RWPE2 (cell line): ENCODE measurements around the gene GTPBP1.
A peak's percentile ranks its signal among the peaks of the same experiment; 100 is the strongest.

Experiments
- ATAC-seq: fragments of 200-7000 bp; cut with Tn5 transposase; 3 replicates; pipeline ENCODE4 v1.9.1; 2021; ENCODE audit warnings: low read depth
- DNase-seq: peaks from one replicate; pipeline ENCODE4 v3.0.0-alpha.2; 2020; ENCODE audit warnings: low spot score
- H3K27ac ChIP-seq: fragments of 450-650 bp; 2 replicates; pipeline ENCODE4 v1.5.1; 2017; ENCODE audit warnings: mild to moderate bottlenecking; ENCODE audit not compliant: poor library complexity, severe bottlenecking
- H3K27me3 ChIP-seq: fragments of 250-450 bp; sonication (Bioruptor Pico); 2 replicates; pipeline ENCODE4 v1.5.1; 2021; ENCODE audit warnings: mild to moderate bottlenecking, moderate library complexity; ENCODE audit not compliant: insufficient read depth, poor library complexity, severe bottlenecking
- H3K36me3 ChIP-seq: fragments of 250-450 bp; sonication (Bioruptor Pico); 2 replicates; pipeline ENCODE4 v1.5.1; 2020; ENCODE audit warnings: low read depth, mild to moderate bottlenecking, moderate library complexity
- H3K4me1 ChIP-seq: fragments of 250-450 bp; sonication (Bioruptor Pico); 2 replicates; pipeline ENCODE4 v1.5.1; 2021; ENCODE audit warnings: mild to moderate bottlenecking, moderate library complexity; ENCODE audit not compliant: insufficient read depth, poor library complexity, severe bottlenecking
- H3K4me3 ChIP-seq: fragments of 250-450 bp; sonication (Bioruptor Pico); 2 replicates; pipeline ENCODE4 v1.5.1; 2021; ENCODE audit warnings: mild to moderate bottlenecking, moderate library complexity; ENCODE audit not compliant: severe bottlenecking
- H3K9me3 ChIP-seq: fragments of 250-450 bp; sonication (Bioruptor Pico); 2 replicates; pipeline ENCODE4 v1.5.1; 2021; ENCODE audit warnings: mild to moderate bottlenecking, moderate library complexity; ENCODE audit not compliant: severe bottlenecking
- TF ChIP-seq, protein P1 (sequence below): fragments of 450-650 bp; IDR thresholded peaks from one replicate; pipeline ENCODE4 v1.5.1; 2017; ENCODE audit warnings: mild to moderate bottlenecking, moderate library complexity; ENCODE audit not compliant: poor library complexity, severe bottlenecking

Gene GTPBP1

DNA sequence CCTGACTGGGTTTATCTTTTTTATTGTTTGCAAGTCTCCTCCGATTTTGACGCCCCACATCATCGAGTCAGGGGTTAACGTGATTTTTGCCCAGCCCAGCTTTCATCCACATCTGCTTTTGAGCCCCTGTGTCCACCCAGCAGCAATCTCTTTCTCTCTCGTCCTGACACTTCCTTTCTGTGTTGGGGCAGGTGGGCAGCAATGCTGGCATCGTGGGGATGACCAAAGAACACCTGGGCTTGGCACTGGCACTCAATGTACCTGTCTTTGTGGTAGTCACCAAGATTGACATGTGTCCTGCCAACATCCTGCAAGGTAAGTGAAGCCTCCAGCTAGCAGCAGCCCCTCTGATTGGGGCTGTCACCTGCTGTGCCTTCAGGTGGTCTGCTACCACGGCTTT is 15.8 kb downstream of the GTPBP1 start:
- Histone ChIP-seq H3K27me3 (no peaks in the 10 kb centered on the region), H3K4me3 (no peak overlapping the region), H3K4me1 (peaks cover 11% of the 10 kb centered on the region), H3K36me3 (peaks cover 89% of the 10 kb centered on the region), H3K9me3 (no peaks in the 10 kb centered on the region), H3K27ac (no peak overlapping the region)
- ATAC-seq (no peak), DNase-seq (no peak)
- TF ChIP-seq, protein P1, sequence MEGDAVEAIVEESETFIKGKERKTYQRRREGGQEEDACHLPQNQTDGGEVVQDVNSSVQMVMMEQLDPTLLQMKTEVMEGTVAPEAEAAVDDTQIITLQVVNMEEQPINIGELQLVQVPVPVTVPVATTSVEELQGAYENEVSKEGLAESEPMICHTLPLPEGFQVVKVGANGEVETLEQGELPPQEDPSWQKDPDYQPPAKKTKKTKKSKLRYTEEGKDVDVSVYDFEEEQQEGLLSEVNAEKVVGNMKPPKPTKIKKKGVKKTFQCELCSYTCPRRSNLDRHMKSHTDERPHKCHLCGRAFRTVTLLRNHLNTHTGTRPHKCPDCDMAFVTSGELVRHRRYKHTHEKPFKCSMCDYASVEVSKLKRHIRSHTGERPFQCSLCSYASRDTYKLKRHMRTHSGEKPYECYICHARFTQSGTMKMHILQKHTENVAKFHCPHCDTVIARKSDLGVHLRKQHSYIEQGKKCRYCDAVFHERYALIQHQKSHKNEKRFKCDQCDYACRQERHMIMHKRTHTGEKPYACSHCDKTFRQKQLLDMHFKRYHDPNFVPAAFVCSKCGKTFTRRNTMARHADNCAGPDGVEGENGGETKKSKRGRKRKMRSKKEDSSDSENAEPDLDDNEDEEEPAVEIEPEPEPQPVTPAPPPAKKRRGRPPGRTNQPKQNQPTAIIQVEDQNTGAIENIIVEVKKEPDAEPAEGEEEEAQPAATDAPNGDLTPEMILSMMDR: no peak

DNA sequence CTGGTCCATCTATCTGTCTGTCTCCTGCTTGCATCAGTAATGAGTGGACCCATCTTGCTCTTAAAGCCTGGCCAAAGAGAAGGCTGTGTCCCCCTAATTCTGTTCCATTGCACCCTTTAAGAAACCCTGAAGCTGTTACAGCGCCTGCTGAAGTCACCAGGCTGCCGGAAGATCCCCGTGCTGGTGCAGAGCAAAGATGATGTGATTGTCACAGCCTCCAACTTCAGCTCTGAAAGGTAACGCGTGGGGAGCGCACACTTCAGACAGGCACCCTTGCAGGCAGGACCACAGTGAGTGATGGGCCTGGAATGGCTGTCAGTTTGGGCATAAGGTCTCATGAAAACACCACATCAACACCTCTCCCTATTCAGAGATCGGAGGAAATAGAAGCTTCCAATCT is 18.4 kb downstream of the GTPBP1 start:
- Histone ChIP-seq H3K9me3 (no peaks in the 10 kb centered on the region), H3K27me3 (no peaks in the 10 kb centered on the region), H3K4me1 (no peaks in the 10 kb centered on the region), H3K4me3 (no peak overlapping the region), H3K36me3 (peaks cover 96% of the 10 kb centered on the region), H3K27ac (no peak overlapping the region)
- ATAC-seq (no peak), DNase-seq (no peak)
- TF ChIP-seq, protein P1: no peak

DNA sequence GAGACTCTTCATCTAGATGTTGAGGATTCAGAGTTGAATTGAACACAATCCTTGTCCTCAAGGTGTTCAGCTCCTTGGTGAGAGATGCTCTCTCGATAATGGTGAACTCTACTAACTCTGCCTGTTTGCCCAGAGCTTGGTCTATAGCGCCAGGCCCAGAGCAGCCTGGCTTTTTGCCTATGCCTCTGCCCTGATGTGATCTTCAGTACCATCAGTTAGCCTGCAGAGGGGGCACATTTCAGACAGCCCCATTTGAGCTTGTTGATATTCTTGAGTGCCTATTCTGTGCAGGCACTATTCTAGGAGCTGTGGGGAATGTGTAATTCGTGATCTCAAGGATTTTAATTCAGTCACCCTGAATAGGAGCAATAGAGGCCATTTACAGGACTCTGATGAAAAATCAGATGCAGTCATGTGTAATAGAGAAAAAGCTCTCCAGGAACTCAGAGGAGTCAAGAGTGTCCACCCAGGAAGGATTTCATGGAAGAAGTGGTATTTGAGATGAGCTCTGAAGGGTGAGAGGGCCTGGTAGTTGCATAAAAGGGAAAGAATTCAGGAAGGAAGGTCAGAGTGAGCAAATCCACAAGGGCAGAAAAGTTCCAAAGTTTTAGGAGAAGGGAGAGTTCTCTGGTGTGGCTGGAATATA is 19.3 kb downstream of the GTPBP1 start:
- TF ChIP-seq, protein P1: peak; percentile 47
- Histone ChIP-seq H3K4me3 (no peak overlapping the region), H3K27ac (no peak overlapping the region), H3K27me3 (no peaks in the 10 kb centered on the region), H3K36me3 (peaks cover 97% of the 10 kb centered on the region), H3K9me3 (no peaks in the 10 kb centered on the region), H3K4me1 (no peaks in the 10 kb centered on the region)
- peak; percentile 35; the same call in 1 of the 3 replicates for ATAC-seq
- no peak for DNase-seq

DNA sequence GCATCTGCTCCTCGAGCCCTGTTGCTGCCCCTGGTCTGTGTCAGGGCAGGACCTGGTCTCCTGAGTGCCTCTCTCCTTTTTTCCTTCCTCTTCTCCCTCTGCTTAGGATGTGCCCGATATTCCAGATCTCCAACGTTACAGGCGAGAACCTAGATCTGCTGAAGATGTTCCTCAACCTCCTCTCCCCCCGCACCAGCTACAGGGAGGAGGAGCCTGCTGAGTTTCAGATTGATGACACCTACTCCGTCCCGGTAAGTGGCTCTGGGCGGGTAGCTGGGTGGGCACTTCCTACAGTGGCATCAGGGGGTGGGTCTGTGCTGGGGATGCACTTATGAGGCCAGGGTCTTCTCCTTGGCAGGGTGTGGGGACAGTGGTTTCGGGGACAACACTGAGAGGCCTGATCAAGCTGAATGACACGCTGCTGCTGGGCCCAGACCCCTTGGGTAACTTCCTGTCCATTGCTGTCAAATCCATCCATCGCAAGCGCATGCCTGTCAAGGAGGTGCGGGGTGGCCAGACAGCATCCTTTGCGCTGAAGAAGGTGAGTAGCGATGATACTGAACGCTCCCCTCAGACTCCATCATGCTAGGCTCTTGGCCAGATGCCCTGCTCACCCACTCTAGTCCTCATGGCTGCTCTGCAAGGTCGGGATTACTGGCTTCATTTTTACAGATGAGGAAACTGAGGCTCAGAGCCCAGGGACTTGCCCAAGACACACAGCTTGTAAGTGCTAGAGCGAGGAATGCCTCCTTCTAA is 20.3 kb downstream of the GTPBP1 start:
- H3K27me3 ChIP-seq: no peaks in the 10 kb centered on the region
- no peaks in the 10 kb centered on the region for H3K4me1 ChIP-seq
- no peaks in the 10 kb centered on the region for H3K9me3 ChIP-seq
- ATAC-seq (no peak), DNase-seq (no peak)
- H3K36me3 ChIP-seq: peaks cover 97% of the 10 kb centered on the region
- H3K4me3 ChIP-seq: no peak overlapping the region
- TF ChIP-seq, protein P1: no peak
- H3K27ac ChIP-seq: no peak overlapping the region

DNA sequence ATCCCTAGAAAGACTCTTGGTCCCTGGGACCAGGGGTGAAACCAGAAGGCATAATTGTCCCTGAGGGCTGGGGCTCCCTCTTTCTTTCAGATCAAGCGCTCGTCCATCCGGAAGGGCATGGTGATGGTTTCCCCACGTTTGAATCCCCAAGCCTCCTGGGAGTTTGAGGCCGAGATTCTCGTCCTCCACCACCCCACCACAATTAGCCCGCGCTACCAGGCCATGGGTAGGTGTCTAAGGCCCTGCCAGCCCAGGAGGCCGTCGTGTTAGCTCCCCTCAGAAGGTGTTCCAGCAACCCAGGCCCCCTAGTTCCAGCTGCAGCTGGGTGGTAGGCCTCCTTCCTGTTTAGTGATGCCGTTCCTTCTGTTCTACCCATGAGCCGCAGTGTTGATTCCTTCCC is 21.4 kb downstream of the GTPBP1 start:
- Histone ChIP-seq H3K27me3 (no peaks in the 10 kb centered on the region), H3K36me3 (peaks cover 91% of the 10 kb centered on the region), H3K4me1 (no peaks in the 10 kb centered on the region), H3K4me3 (no peak overlapping the region), H3K27ac (no peak overlapping the region), H3K9me3 (no peaks in the 10 kb centered on the region)
- DNase-seq (no peak), ATAC-seq (no peak)
- TF ChIP-seq, protein P1: no peak
